ENCODE measurements around the gene FAM184B. TPM values are rescaled to one million over a fixed set of nuclear protein-coding genes. Genes with fewer than 3 reads are reported as not detected.
A peak's percentile ranks its signal among the peaks of the same experiment; 100 is the strongest.

FAM184B gene
- total and polyA plus RNA-seq, 2 experiments from 2014 or later: 0.06 TPM; not detected in 1

GRCh38 chr4:17810260-17811077 is 29.0 kb upstream of the FAM184B start, which contains the start of the genes DCAF16 and NCAPG:
Gene DCAF16, minus strand, starts transcription at chr4:17810757. Its CDS starts 6,616 bp downstream, at chr4:17804141.
Gene NCAPG, plus strand, starts transcription at chr4:17810979. Its CDS starts 99 bp downstream, at chr4:17811078.
- in situ Hi-C loops (cut with MboI): loop anchor here (25.0 kb wide), 1 partner anchor 248 kb away; no protein-coding TSS in a partner anchor

GRCh38 chr4:17809667-17810066 is 28.2 kb upstream of the FAM184B start:
- DNase-seq: peak; percentile 10
- H3K4me2 ChIP-seq (ENCODE audit: unreplicated experiment): peak overlapping the region; percentile 91
- peak overlapping the region; percentile 92 for H2AFZ ChIP-seq
- TF ChIP-seq EZH2phosphoT487 (IDR thresholded peaks at IDR 0.05; ENCODE audit: insufficient read depth, low read depth) (no peak), EZH2 (IDR thresholded peaks at IDR 0.05; ENCODE audit: insufficient read depth, poor library complexity, severe bottlenecking) (no peak)
- peaks cover 61% of the 10 kb centered on the region for H3K4me1 ChIP-seq (ENCODE audit: insufficient read depth)
- no peaks in the 10 kb centered on the region for H3K9me2 ChIP-seq (ENCODE audit: insufficient read depth)
- H3F3A ChIP-seq (ENCODE audit: insufficient read depth): peaks cover 12% of the 10 kb centered on the region; the same call in 1 of the 2 replicates
- peaks cover 93% of the 10 kb centered on the region for H3K79me2 ChIP-seq (ENCODE audit: insufficient read depth)
- no peaks in the 10 kb centered on the region for H3K27me3 ChIP-seq (replicated peaks; ENCODE audit: insufficient read depth)
- H3K9ac ChIP-seq: peak overlapping the region; percentile 98
- H3K27ac ChIP-seq: peak overlapping the region; percentile 95
- in situ Hi-C loops (cut with MboI): loop anchor here (25.0 kb wide), 1 partner anchor 247 kb away; no protein-coding TSS in a partner anchor
- peaks cover 11% of the 10 kb centered on the region; the same call in 1 of the 2 replicates for H4K20me1 ChIP-seq (ENCODE audit: insufficient read depth)
- WGBS, 2 experiments (ENCODE audit: low coverage in 1 of 2, low lambda C conversion rate in 2 of 2, missing lambda C conversion rate in 2 of 2): 14 to 16% methylated on average over 7 of the region's 7 CpGs
- peaks cover 4% of the 10 kb centered on the region; the same call in 1 of the 2 replicates for H3K36me3 ChIP-seq (ENCODE audit: low read depth)
- no peaks in the 10 kb centered on the region for H3K9me3 ChIP-seq (ENCODE audit: low read depth)
- H3K4me3 ChIP-seq: peak overlapping the region; percentile 97

More at GRCh38 chr4:17810260-17811077, 29.0 kb upstream of the FAM184B start, which contains the start of the genes DCAF16 and NCAPG:
- WGBS, 2 experiments (ENCODE audit: low coverage in 1 of 2, low lambda C conversion rate in 2 of 2, missing lambda C conversion rate in 2 of 2): 1% methylated on average over 62 to 66 of the region's 69 CpGs
- DNase-seq: peak; percentile 100
- TF ChIP-seq EZH2 (IDR thresholded peaks at IDR 0.05; ENCODE audit: insufficient read depth, poor library complexity, severe bottlenecking) (no peak), EZH2phosphoT487 (IDR thresholded peaks at IDR 0.05; ENCODE audit: insufficient read depth, low read depth) (no peak)
- Histone ChIP-seq H3K4me3 (peak within 1 kb of the TSS; percentile 97), H3K27me3 (replicated peaks; ENCODE audit: insufficient read depth) (no peaks in the 10 kb centered on the region), H3K4me2 (ENCODE audit: unreplicated experiment) (peak within 1 kb of the TSS; percentile 97), H2AFZ (peak within 1 kb of the TSS; percentile 95), H3F3A (ENCODE audit: insufficient read depth) (peaks cover 12% of the 10 kb centered on the region; the same call in 1 of the 2 replicates), H4K20me1 (ENCODE audit: insufficient read depth) (peaks cover 11% of the 10 kb centered on the region; the same call in 1 of the 2 replicates), H3K9me3 (ENCODE audit: low read depth) (no peaks in the 10 kb centered on the region), H3K4me1 (ENCODE audit: insufficient read depth) (peaks cover 61% of the 10 kb centered on the region), H3K36me3 (ENCODE audit: low read depth) (peaks cover 4% of the 10 kb centered on the region; the same call in 1 of the 2 replicates), H3K9ac (peak within 1 kb of the TSS; percentile 98), H3K9me2 (ENCODE audit: insufficient read depth) (no peaks in the 10 kb centered on the region), H3K27ac (peak within 1 kb of the TSS; percentile 95), H3K79me2 (ENCODE audit: insufficient read depth) (peaks cover 93% of the 10 kb centered on the region)

GRCh38 chr4:17807446-17807845 is 26.0 kb upstream of the FAM184B start:
- Histone ChIP-seq H3F3A (ENCODE audit: insufficient read depth) (peaks cover 12% of the 10 kb centered on the region; the same call in 1 of the 2 replicates), H3K9me2 (ENCODE audit: insufficient read depth) (no peaks in the 10 kb centered on the region), H3K36me3 (ENCODE audit: low read depth) (peaks cover 18% of the 10 kb centered on the region), H3K9me3 (ENCODE audit: low read depth) (no peaks in the 10 kb centered on the region), H3K4me1 (ENCODE audit: insufficient read depth) (peaks cover 40% of the 10 kb centered on the region), H3K27me3 (replicated peaks; ENCODE audit: insufficient read depth) (no peaks in the 10 kb centered on the region), H2AFZ (peak overlapping the region; percentile 17; the same call in 1 of the 2 replicates), H3K79me2 (ENCODE audit: insufficient read depth) (peaks cover 92% of the 10 kb centered on the region), H3K4me3 (peak overlapping the region; percentile 97), H4K20me1 (ENCODE audit: insufficient read depth) (peaks cover 11% of the 10 kb centered on the region; the same call in 1 of the 2 replicates), H3K9ac (peak overlapping the region; percentile 98), H3K4me2 (ENCODE audit: unreplicated experiment) (peak overlapping the region; percentile 91), H3K27ac (peak overlapping the region; percentile 1; the same call in 1 of the 2 replicates)
- TF ChIP-seq EZH2phosphoT487 (IDR thresholded peaks at IDR 0.05; ENCODE audit: insufficient read depth, low read depth): no peak
- TF ChIP-seq EZH2 (IDR thresholded peaks at IDR 0.05; ENCODE audit: insufficient read depth, poor library complexity, severe bottlenecking): no peak
- in situ Hi-C loops (cut with MboI): loop anchor here (25.0 kb wide), 1 partner anchor 245 kb away; no protein-coding TSS in a partner anchor
- 10 to 16% methylated on average over 6 of the region's 6 CpGs for WGBS, 2 experiments (ENCODE audit: low coverage in 1 of 2, low lambda C conversion rate in 2 of 2, missing lambda C conversion rate in 2 of 2)
- DNase-seq: peak; percentile 44

- no peak overlapping the region for H3K4me3 ChIP-seq
- H3K9me3 ChIP-seq (ENCODE audit: low read depth): no peaks in the 10 kb centered on the region
- in situ Hi-C loops (cut with MboI): loop anchor here (25.0 kb wide), 1 partner anchor 243 kb away; no protein-coding TSS in a partner anchor
- peaks cover 95% of the 10 kb centered on the region for H3K79me2 ChIP-seq (ENCODE audit: insufficient read depth)
- no peak for DNase-seq
- no peak overlapping the region for H3K4me2 ChIP-seq (ENCODE audit: unreplicated experiment)
- H3K27me3 ChIP-seq (replicated peaks; ENCODE audit: insufficient read depth): no peaks in the 10 kb centered on the region
- H2AFZ ChIP-seq: no peak overlapping the region
- TF ChIP-seq EZH2 (IDR thresholded peaks at IDR 0.05; ENCODE audit: insufficient read depth, poor library complexity, severe bottlenecking): no peak
- TF ChIP-seq EZH2phosphoT487 (IDR thresholded peaks at IDR 0.05; ENCODE audit: insufficient read depth, low read depth): no peak
- peaks cover 12% of the 10 kb centered on the region; the same call in 1 of the 2 replicates for H3F3A ChIP-seq (ENCODE audit: insufficient read depth)
- 92 to 96% methylated on average over 3 of the region's 3 CpGs for WGBS, 2 experiments (ENCODE audit: low coverage in 1 of 2, low lambda C conversion rate in 2 of 2, missing lambda C conversion rate in 2 of 2)
- peaks cover 33% of the 10 kb centered on the region for H3K4me1 ChIP-seq (ENCODE audit: insufficient read depth)
- H3K9ac ChIP-seq: no peak overlapping the region
- no peak overlapping the region for H3K27ac ChIP-seq
- no peaks in the 10 kb centered on the region for H3K9me2 ChIP-seq (ENCODE audit: insufficient read depth)
- H4K20me1 ChIP-seq (ENCODE audit: insufficient read depth): peaks cover 11% of the 10 kb centered on the region; the same call in 1 of the 2 replicates
- H3K36me3 ChIP-seq (ENCODE audit: low read depth): peaks cover 26% of the 10 kb centered on the region
These were observed 24.2 kb upstream of the FAM184B start for GRCh38 chr4:17805580-17806155.

Measured in GM23248 (cell line).